ENCODE data around the gene TRAF4. TPM values are rescaled to one million over a fixed set of nuclear protein-coding genes. Genes with fewer than 3 reads are reported as not detected.
A peak's percentile ranks its signal among the peaks of the same experiment; 100 is the strongest.

TRAF4 gene
- total and polyA plus RNA-seq, 12 donors, result 1.3 to 6.4 (median 3.8) TPM

DNA sequence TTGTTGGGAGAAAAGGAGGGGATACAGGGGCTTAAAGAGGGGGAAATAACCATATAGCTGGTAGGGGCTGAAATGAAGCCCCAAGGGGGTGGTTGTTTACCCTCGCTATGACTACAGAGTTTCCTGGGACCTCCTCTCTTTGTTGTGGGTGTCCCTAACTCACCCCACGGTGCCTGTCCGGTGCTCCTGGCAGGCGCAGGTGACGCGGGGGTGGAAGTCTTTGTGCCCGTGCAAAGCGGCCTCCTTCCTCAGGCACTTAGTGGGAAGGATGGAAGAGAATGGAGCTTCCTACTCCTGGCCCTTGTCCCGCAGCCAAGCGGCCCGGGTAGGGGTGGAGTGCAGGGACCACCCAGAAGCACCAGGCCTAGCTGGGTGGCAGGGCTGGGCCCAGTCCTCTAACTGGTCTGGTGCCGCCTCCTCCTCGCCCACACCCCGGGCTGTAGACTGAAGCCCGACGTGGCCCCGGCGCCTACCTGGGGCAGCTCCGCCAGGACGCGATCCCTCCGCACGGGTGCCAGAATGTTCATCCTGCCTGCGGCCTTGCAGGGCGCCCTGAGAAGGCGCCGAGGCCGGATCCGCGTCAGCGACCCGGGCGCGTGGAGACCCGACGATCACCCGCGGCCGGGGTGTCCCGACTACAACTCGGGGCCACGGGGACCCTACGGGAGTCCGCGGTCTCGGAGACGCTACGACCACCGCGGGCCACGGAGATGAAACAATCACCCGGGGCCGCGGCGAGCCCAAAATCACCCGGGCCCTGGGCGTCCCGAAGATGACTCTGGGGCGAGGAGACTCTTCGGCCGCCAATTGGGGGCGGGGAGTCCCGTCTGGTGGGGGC lies 26.9 kb upstream of the TRAF4 start:
- Histone ChIP-seq H3K36me3 (peaks cover 0 to 36% (median 6%) of the 10 kb centered on the region in 9 donors), H3K27ac (peak overlapping the region; percentile 61 to 95 (median 90)), H3K4me1 (peaks cover 13 to 62% (median 49%) of the 10 kb centered on the region in 9 donors), H3K27me3 (peaks cover 0 to 13% (median 7%) of the 10 kb centered on the region in 7 donors), H3K9me3 (no peaks in the 10 kb centered on the region), H3K4me3 (peak overlapping the region; percentile 51 to 78 (median 65))
- 9 to 12% methylated on average over 63 of the region's 63 CpGs for WGBS, 2 donors
- intact Hi-C loops (cut with DNase I), result loop anchor here in 1 of 10 donors (5.0 kb wide), 1 partner anchor 70 kb away; the partner anchor contains the start of gene BLTP2
- ATAC-seq, result no peak
- TF ChIP-seq, protein P1, sequence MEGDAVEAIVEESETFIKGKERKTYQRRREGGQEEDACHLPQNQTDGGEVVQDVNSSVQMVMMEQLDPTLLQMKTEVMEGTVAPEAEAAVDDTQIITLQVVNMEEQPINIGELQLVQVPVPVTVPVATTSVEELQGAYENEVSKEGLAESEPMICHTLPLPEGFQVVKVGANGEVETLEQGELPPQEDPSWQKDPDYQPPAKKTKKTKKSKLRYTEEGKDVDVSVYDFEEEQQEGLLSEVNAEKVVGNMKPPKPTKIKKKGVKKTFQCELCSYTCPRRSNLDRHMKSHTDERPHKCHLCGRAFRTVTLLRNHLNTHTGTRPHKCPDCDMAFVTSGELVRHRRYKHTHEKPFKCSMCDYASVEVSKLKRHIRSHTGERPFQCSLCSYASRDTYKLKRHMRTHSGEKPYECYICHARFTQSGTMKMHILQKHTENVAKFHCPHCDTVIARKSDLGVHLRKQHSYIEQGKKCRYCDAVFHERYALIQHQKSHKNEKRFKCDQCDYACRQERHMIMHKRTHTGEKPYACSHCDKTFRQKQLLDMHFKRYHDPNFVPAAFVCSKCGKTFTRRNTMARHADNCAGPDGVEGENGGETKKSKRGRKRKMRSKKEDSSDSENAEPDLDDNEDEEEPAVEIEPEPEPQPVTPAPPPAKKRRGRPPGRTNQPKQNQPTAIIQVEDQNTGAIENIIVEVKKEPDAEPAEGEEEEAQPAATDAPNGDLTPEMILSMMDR (IDR thresholded peaks at IDR 0.05), result no peak
- DNase-seq, result peak in 1 of 2 donors; percentile 42

DNA sequence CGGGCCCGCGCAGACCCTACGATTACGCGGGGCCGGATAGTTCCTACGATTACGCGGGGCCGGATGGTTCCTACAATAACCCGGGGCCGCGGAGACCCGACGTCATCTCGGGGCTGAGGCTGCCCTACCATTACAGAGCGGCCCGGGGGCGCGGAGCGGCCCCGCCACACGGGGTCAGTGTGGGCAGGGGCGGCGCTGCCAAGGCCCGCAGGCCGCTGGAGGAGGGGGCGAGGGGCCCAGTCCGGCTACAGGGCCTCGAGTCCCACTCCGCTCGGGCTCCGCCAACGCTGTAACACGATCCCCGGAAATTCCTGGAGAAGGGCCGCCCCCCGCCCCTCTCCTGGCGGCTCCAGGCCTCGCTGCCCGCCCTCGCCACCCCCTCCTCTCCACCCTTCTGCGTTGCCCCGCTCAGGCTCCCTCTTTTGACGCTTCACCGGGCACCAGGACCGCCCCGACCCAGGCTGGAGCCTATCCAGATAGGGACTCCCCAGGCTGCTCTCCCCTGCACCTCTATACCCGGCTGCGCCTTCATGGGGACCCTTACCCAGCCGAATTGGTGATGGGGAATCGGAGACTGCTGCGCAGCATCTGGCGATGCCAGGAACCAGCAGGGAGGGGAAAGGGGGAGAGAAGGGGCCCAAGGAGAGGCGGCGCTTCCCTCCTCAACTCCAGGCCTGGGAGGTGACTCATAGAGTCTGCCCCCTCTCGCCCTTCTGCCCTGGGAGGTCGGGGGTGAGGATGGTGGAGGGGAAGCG lies 26.1 kb upstream of the TRAF4 start, which contains the start of gene RAB34:
Gene RAB34 (minus strand): TSS at position 291 of the 755 bp plus-strand sequence. CDS start 602 bp downstream, outside the sequence.
- no peaks in the 10 kb centered on the region for H3K9me3 ChIP-seq
- H3K27ac ChIP-seq, result peak within 1 kb of the TSS; percentile 61 to 95 (median 90)
- H3K4me1 ChIP-seq, result peaks cover 17 to 62% (median 51%) of the 10 kb centered on the region in 9 donors
- H3K4me3 ChIP-seq, result peak within 1 kb of the TSS; percentile 51 to 78 (median 65)
- TF ChIP-seq, protein P1 (IDR thresholded peaks at IDR 0.05), result peak in 7 of 9 donors; percentile 25 to 58 (median 41)
- ATAC-seq (peak; percentile 15 to 46 (median 30)), DNase-seq (peak; percentile 72 to 74)
- WGBS, 2 donors, result 7% methylated on average over 54 to 60 of the region's 60 CpGs
- peaks cover 0 to 44% (median 14%) of the 10 kb centered on the region in 9 donors for H3K36me3 ChIP-seq
- H3K27me3 ChIP-seq, result peaks cover 0 to 13% (median 7%) of the 10 kb centered on the region in 7 donors
- intact Hi-C loops (cut with DNase I), result loop anchor here in 1 of 10 donors (5.0 kb wide), 1 partner anchor 70 kb away; the partner anchor contains the start of gene BLTP2

DNA sequence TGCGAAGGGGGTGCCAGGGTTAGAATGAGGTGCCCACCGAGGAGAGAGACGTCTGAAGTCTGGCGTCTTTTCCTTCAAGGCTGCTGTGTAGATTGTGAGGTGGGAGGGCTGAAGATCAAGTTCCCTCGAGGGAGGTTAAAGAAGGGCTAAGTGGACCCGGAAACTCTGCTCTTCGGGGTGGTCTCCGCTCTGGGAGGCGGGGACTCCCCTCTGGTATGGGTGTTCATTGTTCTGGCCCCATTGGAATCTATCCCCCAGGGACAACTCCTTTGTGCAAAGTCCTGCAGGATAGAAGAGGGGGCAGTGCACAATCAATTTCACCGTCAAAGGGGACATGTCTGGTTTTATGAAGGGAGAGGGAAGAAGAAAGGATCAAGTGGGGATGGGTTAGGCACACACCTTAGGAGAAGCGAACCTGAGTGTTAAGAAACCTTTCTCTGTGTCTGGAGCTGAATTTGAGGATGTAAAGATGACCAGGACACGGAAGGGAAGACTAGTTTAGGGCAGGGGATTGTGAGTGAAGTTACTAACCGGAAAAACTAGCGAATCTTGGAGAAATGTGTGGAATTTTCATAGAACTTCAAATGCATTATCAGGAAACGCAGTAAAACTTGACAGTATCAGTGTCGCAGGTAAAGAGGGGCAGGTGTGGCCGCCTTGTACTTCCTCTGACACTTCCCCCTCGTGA lies 25.3 kb upstream of the TRAF4 start:
- Histone ChIP-seq H3K4me3 (peak overlapping the region in 9 of 10 donors; percentile 60 to 93 (median 72)), H3K9me3 (no peaks in the 10 kb centered on the region), H3K27ac (peak overlapping the region; percentile 61 to 95 (median 90)), H3K36me3 (peaks cover 0 to 49% (median 20%) of the 10 kb centered on the region in 9 donors), H3K27me3 (peaks cover 0 to 13% (median 7%) of the 10 kb centered on the region in 7 donors), H3K4me1 (peaks cover 17 to 65% (median 53%) of the 10 kb centered on the region in 9 donors)
- intact Hi-C loops (cut with DNase I), result loop anchor here in 1 of 10 donors (5.0 kb wide), 1 partner anchor 71 kb away; the partner anchor contains the start of gene BLTP2
- DNase-seq (no peak), ATAC-seq (no peak)
- TF ChIP-seq, protein P1 (IDR thresholded peaks at IDR 0.05), result no peak
- 48 to 52% methylated on average over 18 of the region's 18 CpGs for WGBS, 2 donors

All from heart right ventricle (tissue), 16 donors.